Gastroesophageal sphincter (tissue), 4 donors: Measurements from ENCODE around the gene AKAP6. TPM values are rescaled to one million over a fixed set of nuclear protein-coding genes. Genes with fewer than 3 reads are reported as not detected.

Experiments used
- ATAC-seq: fragments of 150-250 bp; one replicate; pipeline ENCODE4 v1.9.1; 2016; ENCODE audit warnings: mild to moderate bottlenecking, moderate library complexity
- H3K27ac ChIP-seq, 4 donors: fragments of 200-600 bp; sonication (generic) in 3 of 4; 1 replicate in 3 of 4; 2 replicates in 1 of 4; pipeline ENCODE4 v1.5.1; 2016 to 2019
- H3K27me3 ChIP-seq: fragments of 200-600 bp; sonication (generic); one replicate; pipeline ENCODE4 v1.5.1; 2019
- H3K36me3 ChIP-seq, 2 donors: fragments of 200-600 bp; sonication (generic); one replicate each; pipeline ENCODE4 v1.5.1; 2019; ENCODE audit warnings: control low read depth in 1 of 2
- H3K4me1 ChIP-seq, 3 donors: fragments of 200-600 bp; sonication (generic); 1 replicate in 2 of 3; 2 replicates in 1 of 3; pipeline ENCODE4 v1.5.1; 2016 to 2019; ENCODE audit warnings: control low read depth in 2 of 3
- H3K4me3 ChIP-seq, 2 donors: fragments of 200-600 bp; sonication (generic); one replicate each; pipeline ENCODE4 v1.5.1; 2019; ENCODE audit warnings: mild to moderate bottlenecking in 1 of 2, moderate library complexity in 1 of 2
- H3K9me3 ChIP-seq, 3 donors: fragments of 200-600 bp; sonication (generic); one replicate each; pipeline ENCODE4 v1.5.1; 2017 to 2019; ENCODE audit warnings: control low read depth in 2 of 3
- EP300 ChIP-seq: sonication (generic); formaldehyde crosslinking; IDR thresholded peaks from one replicate; pipeline ENCODE4 v1.6.1; 2017; ENCODE audit warnings: antibody characterized with exemption, mild to moderate bottlenecking
- POLR2A ChIP-seq, 2 donors: fragments of 450-650 bp; IDR thresholded peaks; one replicate each; pipeline ENCODE4 v1.6.1; 2017; ENCODE audit warnings: antibody characterized with exemption in 2 of 2, mild to moderate bottlenecking in 2 of 2, moderate library complexity in 1 of 2
- POLR2AphosphoS5 ChIP-seq: sonication (generic); formaldehyde crosslinking; IDR thresholded peaks from one replicate; pipeline ENCODE4 v1.6.1; 2017; ENCODE audit warnings: antibody characterized with exemption
- WGBS, 2 donors: methylation state at CpG; one replicate each; pipeline ENCODE4 v1.1.5; 2018; ENCODE audit warnings: low coverage in 1 of 2; 5-methylcytosine and 5-hydroxymethylcytosine counted together
- total RNA-seq, 4 donors: library from RNA; depleted of rRNA; stranded (reverse); fragments of >200 nt; gene quantifications; one replicate each; pipeline ENCODE4 v1.1.0, GENCODE V29; 2016
- TF ChIP-seq, protein P1 (sequence below), 4 experiments: fragments of 200-600 bp in 2 of 4; fragments of 450-650 bp in 2 of 4; sonication (generic) in 1 of 4; IDR thresholded peaks; one replicate each; pipeline ENCODE4 v1.5.1; 2017 to 2019; ENCODE audit warnings: antibody characterized with exemption in 4 of 4, mild to moderate bottlenecking in 2 of 4, moderate library complexity in 2 of 4

Gene AKAP6
- total RNA-seq, 4 donors from 2014 or later: 33.1 to 65.4 (median 45.0) TPM

DNA sequence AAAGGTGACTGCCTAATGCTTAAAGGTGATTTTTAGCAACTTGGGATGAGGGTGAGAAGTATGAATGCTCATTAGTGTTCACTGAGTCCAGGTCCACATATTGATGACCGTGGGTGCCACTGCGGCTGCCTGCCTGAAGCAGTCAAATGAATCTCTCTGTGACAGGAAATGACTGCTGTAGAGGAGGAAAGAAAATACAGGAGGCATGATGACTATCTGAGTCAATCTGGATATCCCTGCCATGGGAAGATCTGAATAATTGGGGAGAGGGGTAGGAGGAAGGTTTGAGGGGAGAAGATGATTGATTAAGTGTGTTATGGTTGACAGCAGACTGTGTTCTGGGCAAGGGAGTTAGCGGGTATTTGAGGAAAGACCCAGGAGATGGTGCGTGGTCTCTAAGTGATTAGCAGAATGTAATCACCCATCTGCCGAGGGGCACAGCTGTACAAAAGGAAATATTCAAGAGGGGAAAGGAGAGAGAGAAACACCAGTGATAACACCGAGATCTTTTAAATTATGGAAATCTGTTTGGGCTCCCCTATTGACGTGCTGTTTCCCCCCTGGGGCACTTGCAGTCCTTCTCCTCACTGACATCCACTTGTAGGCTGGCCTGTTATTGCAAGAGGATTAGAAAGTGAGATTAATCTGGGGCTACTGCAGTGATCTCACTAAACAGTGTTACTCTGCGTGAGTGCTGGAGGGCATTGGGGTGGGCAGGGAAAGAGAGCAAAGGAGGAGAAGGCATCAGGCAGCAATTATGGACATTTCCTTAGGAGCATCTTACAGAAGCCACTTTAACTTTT, 97.7 kb downstream of the AKAP6 start:
- Histone ChIP-seq H3K4me1 (peaks cover 0 to 48% (median 0%) of the 10 kb centered on the region in 3 donors), H3K4me3 (no peak overlapping the region), H3K27me3 (no peaks in the 10 kb centered on the region), H3K36me3 (no peaks in the 10 kb centered on the region), H3K9me3 (peaks cover 0 to 7% (median 0%) of the 10 kb centered on the region in 3 donors), H3K27ac (peak overlapping the region; percentile 59 to 84 (median 76))
- ATAC-seq: no peak
- TF ChIP-seq POLR2A (IDR thresholded peaks at IDR 0.05) (no peak), EP300 (no peak), POLR2AphosphoS5 (no peak)
- TF ChIP-seq, protein P1, sequence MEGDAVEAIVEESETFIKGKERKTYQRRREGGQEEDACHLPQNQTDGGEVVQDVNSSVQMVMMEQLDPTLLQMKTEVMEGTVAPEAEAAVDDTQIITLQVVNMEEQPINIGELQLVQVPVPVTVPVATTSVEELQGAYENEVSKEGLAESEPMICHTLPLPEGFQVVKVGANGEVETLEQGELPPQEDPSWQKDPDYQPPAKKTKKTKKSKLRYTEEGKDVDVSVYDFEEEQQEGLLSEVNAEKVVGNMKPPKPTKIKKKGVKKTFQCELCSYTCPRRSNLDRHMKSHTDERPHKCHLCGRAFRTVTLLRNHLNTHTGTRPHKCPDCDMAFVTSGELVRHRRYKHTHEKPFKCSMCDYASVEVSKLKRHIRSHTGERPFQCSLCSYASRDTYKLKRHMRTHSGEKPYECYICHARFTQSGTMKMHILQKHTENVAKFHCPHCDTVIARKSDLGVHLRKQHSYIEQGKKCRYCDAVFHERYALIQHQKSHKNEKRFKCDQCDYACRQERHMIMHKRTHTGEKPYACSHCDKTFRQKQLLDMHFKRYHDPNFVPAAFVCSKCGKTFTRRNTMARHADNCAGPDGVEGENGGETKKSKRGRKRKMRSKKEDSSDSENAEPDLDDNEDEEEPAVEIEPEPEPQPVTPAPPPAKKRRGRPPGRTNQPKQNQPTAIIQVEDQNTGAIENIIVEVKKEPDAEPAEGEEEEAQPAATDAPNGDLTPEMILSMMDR (IDR thresholded peaks at IDR 0.05): no peak
- WGBS, 2 donors: 63 to 74% methylated on average over 5 to 8 of the region's 8 CpGs

DNA sequence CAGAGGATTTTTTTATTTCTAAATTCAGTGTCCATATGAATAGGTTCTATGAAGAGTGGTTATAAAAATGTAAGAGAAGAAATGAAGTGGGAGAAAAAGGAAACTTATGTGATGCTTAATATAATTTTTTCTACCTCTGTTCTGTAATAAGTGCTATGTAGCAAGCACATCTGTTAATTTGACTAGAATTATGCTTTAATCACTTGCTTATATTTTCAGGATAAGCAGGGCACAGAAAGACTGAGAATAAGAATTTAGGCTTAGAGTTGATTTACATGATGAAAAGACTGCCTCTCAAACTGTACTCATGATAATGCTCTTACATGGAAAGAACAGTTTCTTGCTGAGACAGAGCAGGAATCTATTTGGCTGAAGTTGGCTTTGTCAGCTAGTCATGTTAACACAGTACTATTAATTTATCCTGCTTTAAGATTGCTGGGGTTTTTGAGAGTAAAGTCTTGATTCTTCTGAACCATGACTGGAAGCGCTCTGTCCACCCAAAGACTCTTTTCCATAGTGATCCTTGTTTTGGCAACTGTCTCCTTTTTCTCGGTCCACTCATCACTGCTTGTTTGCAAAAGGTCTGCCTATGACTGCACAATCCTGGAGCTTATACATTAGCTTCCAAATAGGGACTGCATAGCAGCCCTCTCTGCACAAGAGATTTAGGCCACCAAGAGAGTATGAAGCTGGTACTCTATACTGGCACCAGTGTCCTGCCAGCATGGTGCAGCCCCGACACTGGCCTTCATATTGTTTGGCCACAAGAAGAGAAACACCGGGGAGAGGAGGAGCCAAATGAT, 98.8 kb downstream of the AKAP6 start:
- TF ChIP-seq POLR2AphosphoS5 (no peak), EP300 (no peak), POLR2A (IDR thresholded peaks at IDR 0.05) (no peak)
- TF ChIP-seq, protein P1 (IDR thresholded peaks at IDR 0.05): no peak
- H3K27ac ChIP-seq: peak overlapping the region; percentile 59 to 84 (median 76)
- no peak for ATAC-seq
- peaks cover 0 to 53% (median 3%) of the 10 kb centered on the region in 3 donors for H3K4me1 ChIP-seq
- H3K9me3 ChIP-seq: no peaks in the 10 kb centered on the region
- H3K27me3 ChIP-seq: no peaks in the 10 kb centered on the region
- H3K36me3 ChIP-seq: no peaks in the 10 kb centered on the region
- 0 to 24% methylated on average over 2 to 4 of the region's 4 CpGs for WGBS, 2 donors
- H3K4me3 ChIP-seq: peak overlapping the region; percentile 12 to 29

DNA sequence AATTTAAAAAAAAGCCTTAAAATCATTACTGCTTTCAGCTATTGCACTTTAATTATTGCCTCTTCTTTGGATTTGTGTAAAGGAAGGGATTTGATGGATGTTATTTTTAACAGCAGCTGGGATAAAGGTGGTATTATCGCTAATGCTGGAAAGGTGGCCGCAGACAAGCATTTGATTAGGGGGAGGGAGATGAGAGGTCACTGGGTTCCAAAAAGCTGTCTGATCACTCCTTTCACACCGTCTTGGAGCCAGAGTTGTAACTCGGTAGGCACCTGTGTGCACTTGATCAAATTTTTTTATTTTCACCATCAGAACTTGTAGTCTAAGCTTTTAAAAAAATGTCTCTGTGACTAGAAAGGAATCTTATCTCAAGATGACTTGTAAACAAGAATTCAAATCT, 99.8 kb downstream of the AKAP6 start:
- no peak for ATAC-seq
- Histone ChIP-seq H3K4me3 (peak overlapping the region; percentile 12 to 29), H3K9me3 (no peaks in the 10 kb centered on the region), H3K36me3 (no peaks in the 10 kb centered on the region), H3K27me3 (no peaks in the 10 kb centered on the region), H3K27ac (peak overlapping the region; percentile 59 to 84 (median 76)), H3K4me1 (peaks cover 0 to 62% (median 4%) of the 10 kb centered on the region in 3 donors)
- 19 to 58% methylated on average over 4 of the region's 4 CpGs for WGBS, 2 donors
- TF ChIP-seq POLR2AphosphoS5 (no peak), POLR2A (IDR thresholded peaks at IDR 0.05) (no peak), EP300 (no peak)
- TF ChIP-seq, protein P1 (IDR thresholded peaks at IDR 0.05): no peak

DNA sequence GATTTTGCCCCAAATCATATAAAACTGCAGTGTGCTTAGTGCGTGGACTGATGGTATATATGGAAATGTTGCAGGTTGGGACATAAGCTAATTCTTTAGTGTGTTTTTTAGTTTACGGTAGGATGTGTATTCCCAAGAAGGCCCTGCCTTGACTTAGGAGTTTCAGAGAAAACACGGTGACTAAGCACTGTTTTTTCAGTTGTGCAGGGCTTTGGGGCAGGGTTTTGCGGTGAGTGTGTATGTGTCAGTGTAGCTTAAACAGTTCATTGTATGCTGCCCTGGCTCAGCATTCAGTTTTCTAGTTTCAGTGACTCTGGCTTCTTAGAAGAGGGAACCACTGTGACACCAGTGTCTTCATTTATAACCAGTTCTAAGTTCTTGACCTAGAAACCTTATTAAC, 101.2 kb downstream of the AKAP6 start:
- no peaks in the 10 kb centered on the region for H3K9me3 ChIP-seq
- peaks cover 0 to 71% (median 4%) of the 10 kb centered on the region in 3 donors for H3K4me1 ChIP-seq
- no peaks in the 10 kb centered on the region for H3K36me3 ChIP-seq
- H3K27ac ChIP-seq: peak overlapping the region; percentile 57 to 83 (median 78)
- H3K4me3 ChIP-seq: no peak overlapping the region
- WGBS, 2 donors: 84 to 87% methylated on average over 3 to 4 of the region's 4 CpGs
- ATAC-seq: no peak
- H3K27me3 ChIP-seq: no peaks in the 10 kb centered on the region
- TF ChIP-seq, protein P1 (IDR thresholded peaks at IDR 0.05): no peak
- TF ChIP-seq POLR2AphosphoS5: no peak
- TF ChIP-seq POLR2A (IDR thresholded peaks at IDR 0.05): no peak
- TF ChIP-seq EP300: no peak
